Breast epithelium (tissue), 3 donors: ENCODE results near the gene MED9.

Experiments
- POLR2AphosphoS5 ChIP-seq, 3 donors: sonication (generic); formaldehyde crosslinking; IDR thresholded peaks; one replicate each; pipeline ENCODE4 v1.6.1; 2017; ENCODE audit warnings: antibody characterized with exemption in 3 of 3
- TF ChIP-seq, protein P1 (sequence below), 3 donors: fragments of 450-650 bp; IDR thresholded peaks; one replicate each; pipeline ENCODE4 v1.5.1; 2016 to 2017; ENCODE audit warnings: antibody characterized with exemption in 3 of 3, mild to moderate bottlenecking in 3 of 3, moderate library complexity in 3 of 3

DNA sequence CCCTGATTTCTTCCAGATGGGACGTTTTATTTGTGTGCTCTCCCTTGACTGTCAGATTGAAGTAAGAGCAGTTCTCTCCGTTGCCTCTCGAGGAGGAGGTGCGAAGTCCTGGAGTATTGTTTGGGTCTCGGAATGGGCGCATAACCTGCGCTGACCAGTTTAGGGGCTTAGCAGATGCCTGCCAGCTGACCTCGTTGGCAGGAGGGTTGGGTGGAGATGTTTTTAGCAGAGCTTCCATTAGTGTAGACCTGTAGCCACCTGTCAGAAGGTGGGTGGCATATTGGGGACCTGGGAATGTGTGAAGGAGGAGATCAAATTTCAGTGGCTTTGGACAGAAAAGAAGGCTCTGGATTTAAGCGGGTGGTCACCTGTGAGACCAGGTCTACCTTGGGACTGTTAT lies 15.8 kb downstream of the MED9 start:
- TF ChIP-seq POLR2AphosphoS5 (IDR thresholded peaks at IDR 0.05) = no peak
- TF ChIP-seq, protein P1, sequence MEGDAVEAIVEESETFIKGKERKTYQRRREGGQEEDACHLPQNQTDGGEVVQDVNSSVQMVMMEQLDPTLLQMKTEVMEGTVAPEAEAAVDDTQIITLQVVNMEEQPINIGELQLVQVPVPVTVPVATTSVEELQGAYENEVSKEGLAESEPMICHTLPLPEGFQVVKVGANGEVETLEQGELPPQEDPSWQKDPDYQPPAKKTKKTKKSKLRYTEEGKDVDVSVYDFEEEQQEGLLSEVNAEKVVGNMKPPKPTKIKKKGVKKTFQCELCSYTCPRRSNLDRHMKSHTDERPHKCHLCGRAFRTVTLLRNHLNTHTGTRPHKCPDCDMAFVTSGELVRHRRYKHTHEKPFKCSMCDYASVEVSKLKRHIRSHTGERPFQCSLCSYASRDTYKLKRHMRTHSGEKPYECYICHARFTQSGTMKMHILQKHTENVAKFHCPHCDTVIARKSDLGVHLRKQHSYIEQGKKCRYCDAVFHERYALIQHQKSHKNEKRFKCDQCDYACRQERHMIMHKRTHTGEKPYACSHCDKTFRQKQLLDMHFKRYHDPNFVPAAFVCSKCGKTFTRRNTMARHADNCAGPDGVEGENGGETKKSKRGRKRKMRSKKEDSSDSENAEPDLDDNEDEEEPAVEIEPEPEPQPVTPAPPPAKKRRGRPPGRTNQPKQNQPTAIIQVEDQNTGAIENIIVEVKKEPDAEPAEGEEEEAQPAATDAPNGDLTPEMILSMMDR (IDR thresholded peaks at IDR 0.05) = no peak
